Transverse colon (tissue), 4 donors: ENCODE data around the gene C15orf40. TPM values are rescaled to one million over a fixed set of nuclear protein-coding genes. Genes with fewer than 3 reads are reported as not detected.
A peak's percentile ranks its signal among the peaks of the same experiment; 100 is the strongest.

ENCODE experiments used
- DNase-seq: peaks from one replicate; pipeline ENCODE4 v3.0.0-alpha.2; 2019
- H3K27ac ChIP-seq, 4 donors: fragments of 200-600 bp; sonication (generic); 2 replicates each; pipeline ENCODE4 v1.5.1; 2016 to 2018; ENCODE audit warnings: inconsistent platforms in 4 of 4
- H3K27me3 ChIP-seq: fragments of 200-600 bp; sonication (generic); 2 replicates; pipeline ENCODE4 v1.5.1; 2017; ENCODE audit warnings: inconsistent platforms
- H3K36me3 ChIP-seq, 4 donors: fragments of 200-600 bp; sonication (generic); 2 replicates each; pipeline ENCODE4 v1.5.1; 2017 to 2019; ENCODE audit warnings: inconsistent platforms in 4 of 4
- H3K4me1 ChIP-seq, 4 donors: fragments of 200-600 bp; sonication (generic); 2 replicates each; pipeline ENCODE4 v1.5.1; 2017 to 2020; ENCODE audit warnings: inconsistent platforms in 4 of 4
- H3K4me3 ChIP-seq, 4 donors: fragments of 200-600 bp; sonication (generic); 1 replicate in 1 of 4; 2 replicates in 3 of 4; pipeline versions ENCODE4 v1.5.1 to v1.6.1; 2017 to 2019; ENCODE audit warnings: inconsistent platforms in 4 of 4
- H3K9me3 ChIP-seq, 2 donors: fragments of 200-600 bp; sonication (generic); 2 replicates each; pipeline ENCODE4 v1.5.1; 2017 to 2019; ENCODE audit warnings: inconsistent platforms in 2 of 2
- CTCF ChIP-seq, 5 experiments: fragments of 200-600 bp in 3 of 5; fragments of 450-650 bp in 2 of 5; sonication (generic) in 3 of 5; IDR thresholded peaks; 1 replicate in 2 of 5; 2 replicates in 3 of 5; pipeline ENCODE4 v1.5.1; 2016 to 2017; ENCODE audit warnings: antibody characterized with exemption in 5 of 5, inconsistent platforms in 3 of 5, mild to moderate bottlenecking in 2 of 5, moderate library complexity in 1 of 5
- EP300 ChIP-seq: sonication (generic); formaldehyde crosslinking; IDR thresholded peaks from one replicate; pipeline ENCODE4 v1.6.1; 2017; ENCODE audit warnings: antibody characterized with exemption, low read depth
- POLR2A ChIP-seq: fragments of 450-650 bp; IDR thresholded peaks from one replicate; pipeline ENCODE4 v1.6.1; 2016; ENCODE audit warnings: antibody characterized with exemption, mild to moderate bottlenecking, moderate library complexity
- POLR2AphosphoS5 ChIP-seq, 3 donors: sonication (generic); formaldehyde crosslinking; IDR thresholded peaks; one replicate each; pipeline ENCODE4 v1.6.1; 2016; ENCODE audit warnings: antibody characterized with exemption in 3 of 3
- WGBS, 2 donors: methylation state at CpG; one replicate each; pipeline ENCODE4 v1.1.5; 2018; ENCODE audit warnings: low coverage in 1 of 2; 5-methylcytosine and 5-hydroxymethylcytosine counted together
- in situ Hi-C, 4 donors: fragments of 200-750 bp; cut with MboI; loops; one replicate each; pipeline versions ENCODE4 v1.15.0 to v1.15.1; 2017; ENCODE audit warnings: low sequenced_read_pairs in 3 of 4, low pct_ligation_motif_present in 1 of 4, low pct_unique_long_range_greater_than_20kb in 1 of 4
- intact Hi-C: fragments of 100-400 bp; cut with DNase I; formaldehyde crosslinking; loops from one replicate; pipeline ENCODE4 v1.15.1; 2023; ENCODE audit warnings: low total_unique reads
- total RNA-seq, 4 donors: library from RNA; depleted of rRNA; stranded (reverse); fragments of >200 nt; gene quantifications; one replicate each; pipeline ENCODE4 v1.1.0, GENCODE V29; 2016

The C15orf40 gene
- total RNA-seq, 4 donors from 2014 or later, result 10.6 to 42.8 (median 18.9) TPM

DNA sequence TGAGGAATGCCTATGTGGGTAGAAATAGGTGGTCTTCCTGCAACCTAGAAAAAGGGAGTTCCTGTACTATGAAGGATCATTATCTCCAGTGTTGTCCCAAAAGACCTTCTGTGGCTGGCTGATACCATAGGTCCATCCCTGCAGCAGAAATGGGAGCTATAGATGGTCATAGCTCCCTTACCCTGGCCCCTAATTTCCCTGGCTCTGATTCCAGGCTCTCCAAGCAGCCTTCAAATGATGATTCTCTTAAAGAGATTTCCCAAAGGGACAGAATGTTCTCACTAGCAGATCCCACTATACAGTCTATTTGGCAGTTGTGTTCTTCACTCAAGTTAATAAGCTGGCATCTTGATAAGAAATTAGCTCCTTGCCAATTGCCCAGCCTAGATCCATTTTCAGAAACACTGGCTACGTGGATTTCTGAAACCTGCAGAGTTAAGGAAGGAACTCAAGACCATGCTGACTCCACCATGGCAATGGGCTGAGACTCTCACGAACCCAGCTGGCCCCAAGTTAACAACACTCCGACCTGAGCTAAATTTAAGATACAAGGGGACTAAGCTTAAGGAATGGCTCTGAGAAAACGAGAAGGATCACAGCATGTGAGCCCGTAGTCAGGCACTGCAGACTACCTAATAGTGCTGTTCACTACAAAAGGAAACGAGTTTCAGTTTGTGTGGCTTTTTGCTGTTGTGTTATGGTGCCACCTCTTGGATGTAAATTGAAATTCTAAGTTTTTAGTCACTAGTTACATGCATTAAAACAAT, 11.4 kb downstream of the C15orf40 start:
- no peak for DNase-seq
- TF ChIP-seq EP300, result no peak
- TF ChIP-seq CTCF (IDR thresholded peaks at IDR 0.05), result peak; percentile 19 to 41 (median 26)
- Histone ChIP-seq H3K36me3 (peaks cover 0 to 12% (median 3%) of the 10 kb centered on the region in 4 donors), H3K9me3 (no peaks in the 10 kb centered on the region), H3K4me1 (peaks cover 0 to 9% (median 3%) of the 10 kb centered on the region in 4 donors), H3K4me3 (peak overlapping the region in 1 of 4 donors; percentile 31), H3K27ac (peak overlapping the region in 2 of 4 donors; percentile 32 to 33), H3K27me3 (no peaks in the 10 kb centered on the region)
- intact Hi-C loops (loop anchor here (10.0 kb wide), 1 partner anchor 145 kb away; no protein-coding TSS in a partner anchor), in situ Hi-C loops (loop anchor here (10.0 to 25.0 kb wide), 3 partner anchors 145 to 463 kb away; partner anchors contain the start of gene RPS17 (in 4 of the 4))
- 8 to 22% methylated on average over 5 to 6 of the region's 6 CpGs for WGBS, 2 donors

DNA sequence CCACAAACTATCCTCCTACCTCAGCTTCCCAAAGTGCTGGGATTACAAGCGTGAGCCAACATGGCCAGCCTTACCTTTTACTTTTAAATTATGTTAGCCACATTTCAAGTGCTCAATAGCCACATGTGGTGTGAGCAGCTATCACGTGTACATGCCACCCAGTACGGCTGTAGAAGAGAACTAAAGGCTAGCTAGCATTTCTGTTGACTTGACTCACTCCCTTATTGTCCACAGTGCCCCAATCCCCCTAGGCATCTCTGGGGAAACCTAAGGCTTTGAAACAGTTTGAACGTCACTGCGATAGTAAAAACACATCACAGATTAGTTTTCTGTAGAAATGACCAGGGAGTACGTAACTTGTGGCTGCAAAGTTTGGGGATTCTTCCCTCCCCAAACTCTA, 12.0 kb downstream of the C15orf40 start:
- H3K27ac ChIP-seq, result no peak overlapping the region
- intact Hi-C loops (loop anchor here (10.0 kb wide), 1 partner anchor 145 kb away; no protein-coding TSS in a partner anchor), in situ Hi-C loops (no loop called here)
- H3K9me3 ChIP-seq, result no peaks in the 10 kb centered on the region
- TF ChIP-seq POLR2AphosphoS5 (IDR thresholded peaks at IDR 0.05) (no peak), POLR2A (no peak), CTCF (IDR thresholded peaks at IDR 0.05) (no peak)
- peaks cover 0 to 5% (median 0%) of the 10 kb centered on the region in 4 donors for H3K36me3 ChIP-seq
- H3K4me3 ChIP-seq, result no peak overlapping the region
- no peaks in the 10 kb centered on the region for H3K27me3 ChIP-seq
- no peak for DNase-seq
- peaks cover 0 to 9% (median 3%) of the 10 kb centered on the region in 4 donors for H3K4me1 ChIP-seq
- WGBS, 2 donors, result 81 to 87% methylated on average over 4 to 6 of the region's 6 CpGs

DNA sequence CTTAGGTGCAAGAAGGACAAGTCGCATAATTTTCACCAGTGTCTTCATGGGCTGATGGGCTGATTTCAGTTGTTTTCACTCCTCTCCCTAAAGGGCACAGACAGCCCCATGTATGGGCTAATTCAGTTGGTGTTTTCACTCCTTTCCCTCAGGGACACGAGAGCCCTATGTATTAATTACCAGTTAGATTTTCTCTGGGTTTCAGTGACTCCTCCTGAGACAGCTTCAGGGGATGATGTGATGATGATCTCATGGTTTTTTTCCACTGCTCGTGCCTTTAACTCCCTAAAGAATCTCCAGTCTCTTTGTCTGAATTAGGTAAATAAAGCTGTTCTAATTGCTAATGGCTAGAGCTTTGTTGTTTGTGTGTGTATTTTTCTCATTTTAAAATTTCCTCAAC, 15.5 kb downstream of the C15orf40 start:
- no peak overlapping the region for H3K27ac ChIP-seq
- no peaks in the 10 kb centered on the region for H3K9me3 ChIP-seq
- no peak overlapping the region for H3K4me3 ChIP-seq
- WGBS, 2 donors, result 63 to 69% methylated on average over 3 of the region's 3 CpGs
- peaks cover 0 to 2% (median 0%) of the 10 kb centered on the region in 4 donors for H3K36me3 ChIP-seq
- no peak for DNase-seq
- TF ChIP-seq POLR2AphosphoS5 (IDR thresholded peaks at IDR 0.05) (no peak), EP300 (no peak), POLR2A (no peak), CTCF (IDR thresholded peaks at IDR 0.05) (no peak)
- in situ Hi-C loops, result no loop called here
- peaks cover 0 to 9% (median 3%) of the 10 kb centered on the region in 4 donors for H3K4me1 ChIP-seq
- H3K27me3 ChIP-seq, result no peaks in the 10 kb centered on the region
- intact Hi-C loops, result loop anchor here (10.0 kb wide), 1 partner anchor 141 kb away; no protein-coding TSS in a partner anchor

DNA sequence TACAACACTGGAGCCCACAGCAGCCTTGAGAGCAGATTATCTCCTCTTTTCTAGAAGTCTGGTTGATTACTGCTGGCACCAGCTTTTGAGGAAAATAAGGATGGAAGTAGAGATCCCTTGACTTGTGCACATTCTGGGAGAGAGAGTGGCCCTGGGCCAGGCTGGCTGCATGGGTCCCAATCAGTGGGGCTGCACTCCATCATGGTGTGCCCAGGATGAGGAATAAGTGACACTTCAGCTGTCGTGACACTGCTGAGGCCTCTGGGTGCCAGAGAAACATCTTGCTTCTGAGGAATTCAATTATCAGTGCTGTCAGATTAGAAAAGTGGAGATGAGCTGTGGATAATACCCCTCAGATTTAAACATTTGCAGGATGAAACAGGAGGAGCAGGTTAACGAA, 16.4 kb downstream of the C15orf40 start:
- Histone ChIP-seq H3K4me1 (peaks cover 0 to 4% (median 1%) of the 10 kb centered on the region in 4 donors), H3K27ac (no peak overlapping the region), H3K4me3 (no peak overlapping the region), H3K27me3 (no peaks in the 10 kb centered on the region), H3K36me3 (peaks cover 0 to 7% (median 0%) of the 10 kb centered on the region in 4 donors), H3K9me3 (no peaks in the 10 kb centered on the region)
- WGBS, 2 donors, result 88% methylated on average over 2 of the region's 2 CpGs; no CpG with 5 or more reads in 1 of the 2 donors
- in situ Hi-C loops (no loop called here), intact Hi-C loops (loop anchor here (10.0 kb wide), 1 partner anchor 140 kb away; no protein-coding TSS in a partner anchor)
- DNase-seq, result no peak
- no peak for TF ChIP-seq POLR2AphosphoS5 (IDR thresholded peaks at IDR 0.05)
